ENCODE measurements around the gene SYK.

SYK gene

GRCh38 chr9:90921104-90921503, 119.5 kb downstream of the SYK start:
- no peaks in the 10 kb centered on the region for H3K36me3 ChIP-seq (ENCODE audit: control insufficient read depth, insufficient read depth, low read length)
- no peak overlapping the region for H3K4me3 ChIP-seq (ENCODE audit: insufficient read depth, low read depth, low read length, poor library complexity, severe bottlenecking)
- DNase-seq: no peak
- no peaks in the 10 kb centered on the region for H3K27me3 ChIP-seq (replicated peaks; ENCODE audit: control insufficient read depth, insufficient read depth, low read length, poor library complexity, severe bottlenecking)
- H3K4me1 ChIP-seq (ENCODE audit: control insufficient read depth, insufficient read depth, low read length, poor library complexity, severe bottlenecking): no peaks in the 10 kb centered on the region
- no peak overlapping the region for H3K27ac ChIP-seq (ENCODE audit: insufficient read depth, low read length, poor library complexity, severe bottlenecking)
- no peaks in the 10 kb centered on the region for H3K9me3 ChIP-seq (ENCODE audit: control insufficient read depth, low read length)

- DNase-seq: no peak
- Histone ChIP-seq H3K4me1 (ENCODE audit: control insufficient read depth, insufficient read depth, low read length, poor library complexity, severe bottlenecking) (no peaks in the 10 kb centered on the region), H3K27ac (ENCODE audit: insufficient read depth, low read length, poor library complexity, severe bottlenecking) (no peak overlapping the region), H3K27me3 (replicated peaks; ENCODE audit: control insufficient read depth, insufficient read depth, low read length, poor library complexity, severe bottlenecking) (peaks cover 4% of the 10 kb centered on the region), H3K9me3 (ENCODE audit: control insufficient read depth, low read length) (no peaks in the 10 kb centered on the region), H3K4me3 (ENCODE audit: insufficient read depth, low read depth, low read length, poor library complexity, severe bottlenecking) (no peak overlapping the region), H3K36me3 (ENCODE audit: control insufficient read depth, insufficient read depth, low read length) (no peaks in the 10 kb centered on the region)
Observed at GRCh38 chr9:90921969-90922368, 120.3 kb downstream of the SYK start.

DNA sequence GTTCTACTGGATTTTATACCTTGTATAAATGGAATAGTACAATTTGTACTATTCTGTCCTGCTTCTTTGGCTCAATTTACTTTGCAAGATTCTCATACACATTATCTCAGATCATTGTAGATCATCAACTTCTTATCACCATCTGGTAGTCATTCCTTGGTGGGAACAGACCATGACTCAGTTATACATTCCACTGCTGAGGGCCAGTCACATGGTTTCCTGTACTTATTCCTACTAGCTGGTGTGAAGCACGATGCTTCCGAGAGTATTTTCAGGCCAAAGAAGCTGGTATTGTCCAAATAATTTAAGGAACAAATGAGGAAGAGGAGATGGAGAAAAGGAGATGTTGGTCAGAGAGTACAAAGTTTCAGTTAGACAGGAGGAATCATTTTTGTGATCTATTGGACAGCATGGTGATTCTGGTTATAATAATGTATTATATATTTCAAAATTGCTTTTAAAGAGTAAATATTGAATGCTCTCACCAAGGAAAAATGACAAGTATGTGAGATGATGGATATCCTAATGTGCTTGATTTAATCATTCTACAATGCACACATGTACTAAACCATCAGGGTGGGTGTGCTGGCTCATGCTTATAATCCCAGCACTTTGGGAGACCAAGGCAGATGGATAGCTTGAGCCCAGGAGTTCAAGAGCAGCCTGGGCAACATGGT, 124.1 kb downstream of the SYK start:
- Histone ChIP-seq H3K36me3 (ENCODE audit: control insufficient read depth, insufficient read depth, low read length) (no peaks in the 10 kb centered on the region), H3K27ac (ENCODE audit: insufficient read depth, low read length, poor library complexity, severe bottlenecking) (no peak overlapping the region), H3K4me1 (ENCODE audit: control insufficient read depth, insufficient read depth, low read length, poor library complexity, severe bottlenecking) (no peaks in the 10 kb centered on the region), H3K4me3 (ENCODE audit: insufficient read depth, low read depth, low read length, poor library complexity, severe bottlenecking) (no peak overlapping the region), H3K9me3 (ENCODE audit: control insufficient read depth, low read length) (no peaks in the 10 kb centered on the region), H3K27me3 (replicated peaks; ENCODE audit: control insufficient read depth, insufficient read depth, low read length, poor library complexity, severe bottlenecking) (peaks cover 4% of the 10 kb centered on the region)
- DNase-seq: no peak

- DNase-seq: no peak
- no peaks in the 10 kb centered on the region for H3K4me1 ChIP-seq (ENCODE audit: control insufficient read depth, insufficient read depth, low read length, poor library complexity, severe bottlenecking)
- no peak overlapping the region for H3K4me3 ChIP-seq (ENCODE audit: insufficient read depth, low read depth, low read length, poor library complexity, severe bottlenecking)
- H3K27ac ChIP-seq (ENCODE audit: insufficient read depth, low read length, poor library complexity, severe bottlenecking): no peak overlapping the region
- no peaks in the 10 kb centered on the region for H3K36me3 ChIP-seq (ENCODE audit: control insufficient read depth, insufficient read depth, low read length)
- peaks cover 4% of the 10 kb centered on the region for H3K27me3 ChIP-seq (replicated peaks; ENCODE audit: control insufficient read depth, insufficient read depth, low read length, poor library complexity, severe bottlenecking)
- no peaks in the 10 kb centered on the region for H3K9me3 ChIP-seq (ENCODE audit: control insufficient read depth, low read length)
Observed at GRCh38 chr9:90926936-90927335, 125.3 kb downstream of the SYK start.

DNA sequence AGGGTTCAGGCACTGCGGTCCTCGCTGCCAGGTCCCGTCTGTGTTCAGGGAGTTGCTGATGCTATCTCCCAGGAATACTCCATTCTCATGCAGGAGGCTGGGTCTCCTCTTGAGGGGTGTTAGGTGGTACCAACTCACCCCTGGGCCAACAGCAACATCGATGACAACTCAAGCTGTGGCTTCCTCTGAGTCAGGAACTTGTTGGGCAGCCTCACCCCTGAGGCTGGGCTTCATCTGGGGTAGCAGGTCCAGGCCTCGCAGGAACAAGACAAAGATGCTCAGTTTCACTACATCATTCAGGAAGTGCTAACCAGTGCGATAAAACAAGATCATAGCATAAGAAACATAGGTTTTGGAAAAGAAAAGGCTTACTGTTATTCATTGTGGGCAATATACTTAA, 125.9 kb downstream of the SYK start:
- Histone ChIP-seq H3K4me3 (ENCODE audit: insufficient read depth, low read depth, low read length, poor library complexity, severe bottlenecking) (no peak overlapping the region), H3K4me1 (ENCODE audit: control insufficient read depth, insufficient read depth, low read length, poor library complexity, severe bottlenecking) (no peaks in the 10 kb centered on the region), H3K27me3 (replicated peaks; ENCODE audit: control insufficient read depth, insufficient read depth, low read length, poor library complexity, severe bottlenecking) (peaks cover 4% of the 10 kb centered on the region), H3K27ac (ENCODE audit: insufficient read depth, low read length, poor library complexity, severe bottlenecking) (no peak overlapping the region), H3K9me3 (ENCODE audit: control insufficient read depth, low read length) (no peaks in the 10 kb centered on the region), H3K36me3 (ENCODE audit: control insufficient read depth, insufficient read depth, low read length) (no peaks in the 10 kb centered on the region)
- no peak for DNase-seq

DNA sequence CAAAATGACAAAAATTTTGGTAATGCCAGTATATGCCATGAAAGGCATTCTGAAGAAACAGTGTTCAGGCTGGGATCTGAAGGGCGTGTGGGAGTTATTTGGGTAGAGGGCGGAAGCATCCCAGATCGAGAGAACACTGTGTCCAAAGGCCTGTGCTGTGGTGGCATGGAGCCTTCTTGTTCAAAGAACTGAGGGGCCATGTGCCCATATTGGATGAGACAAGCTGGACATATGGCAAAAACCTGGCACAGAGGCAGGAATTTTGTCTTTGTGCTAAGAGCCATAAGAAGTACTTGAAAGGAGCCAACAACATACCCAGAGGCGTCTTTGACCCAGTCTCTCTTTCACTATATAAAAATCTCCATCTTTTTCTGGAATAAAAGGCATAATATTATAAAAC, 128.0 kb downstream of the SYK start:
- Histone ChIP-seq H3K9me3 (ENCODE audit: control insufficient read depth, low read length) (no peaks in the 10 kb centered on the region), H3K4me3 (ENCODE audit: insufficient read depth, low read depth, low read length, poor library complexity, severe bottlenecking) (no peak overlapping the region)

DNA sequence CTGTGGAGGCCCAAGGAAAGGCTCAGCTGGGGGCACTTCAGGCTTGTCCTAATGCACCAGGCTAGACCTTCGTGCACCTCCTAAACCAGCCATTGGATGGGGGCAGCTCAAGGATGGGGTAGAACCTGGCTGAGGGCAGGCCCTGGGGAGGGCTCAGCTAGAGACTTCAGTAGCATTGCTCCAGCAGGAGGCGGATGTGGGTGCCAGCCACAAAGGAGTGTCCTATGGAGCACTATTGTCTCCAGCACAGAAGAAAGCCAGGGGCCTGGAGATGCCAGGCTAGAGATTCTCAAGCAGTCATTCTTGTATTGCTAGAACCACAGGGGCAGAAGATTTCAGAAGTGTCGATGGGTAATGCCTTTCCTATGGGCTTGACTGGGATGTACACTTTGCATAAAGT, 131.8 kb downstream of the SYK start:
- no peaks in the 10 kb centered on the region for H3K36me3 ChIP-seq (ENCODE audit: control insufficient read depth, insufficient read depth, low read length)
- H3K27me3 ChIP-seq (replicated peaks; ENCODE audit: control insufficient read depth, insufficient read depth, low read length, poor library complexity, severe bottlenecking): no peaks in the 10 kb centered on the region
- H3K9me3 ChIP-seq (ENCODE audit: control insufficient read depth, low read length): no peaks in the 10 kb centered on the region
- H3K4me3 ChIP-seq (ENCODE audit: insufficient read depth, low read depth, low read length, poor library complexity, severe bottlenecking): no peak overlapping the region
- H3K27ac ChIP-seq (ENCODE audit: insufficient read depth, low read length, poor library complexity, severe bottlenecking): no peak overlapping the region
- DNase-seq: no peak
- H3K4me1 ChIP-seq (ENCODE audit: control insufficient read depth, insufficient read depth, low read length, poor library complexity, severe bottlenecking): no peaks in the 10 kb centered on the region

More for the DNA sequence above, 128.0 kb downstream of the SYK start:
- no peaks in the 10 kb centered on the region for H3K36me3 ChIP-seq (ENCODE audit: control insufficient read depth, insufficient read depth, low read length)
- no peaks in the 10 kb centered on the region for H3K4me1 ChIP-seq (ENCODE audit: control insufficient read depth, insufficient read depth, low read length, poor library complexity, severe bottlenecking)
- no peak overlapping the region for H3K27ac ChIP-seq (ENCODE audit: insufficient read depth, low read length, poor library complexity, severe bottlenecking)
- H3K27me3 ChIP-seq (replicated peaks; ENCODE audit: control insufficient read depth, insufficient read depth, low read length, poor library complexity, severe bottlenecking): peaks cover 4% of the 10 kb centered on the region
- DNase-seq: no peak

GRCh38 chr9:90939351-90939750, 137.7 kb downstream of the SYK start:
- DNase-seq: no peak
- Histone ChIP-seq H3K4me3 (ENCODE audit: insufficient read depth, low read depth, low read length, poor library complexity, severe bottlenecking) (no peak overlapping the region), H3K27me3 (replicated peaks; ENCODE audit: control insufficient read depth, insufficient read depth, low read length, poor library complexity, severe bottlenecking) (no peaks in the 10 kb centered on the region), H3K27ac (ENCODE audit: insufficient read depth, low read length, poor library complexity, severe bottlenecking) (no peak overlapping the region), H3K4me1 (ENCODE audit: control insufficient read depth, insufficient read depth, low read length, poor library complexity, severe bottlenecking) (no peaks in the 10 kb centered on the region), H3K36me3 (ENCODE audit: control insufficient read depth, insufficient read depth, low read length) (no peaks in the 10 kb centered on the region), H3K9me3 (ENCODE audit: control insufficient read depth, low read length) (no peaks in the 10 kb centered on the region)

DNA sequence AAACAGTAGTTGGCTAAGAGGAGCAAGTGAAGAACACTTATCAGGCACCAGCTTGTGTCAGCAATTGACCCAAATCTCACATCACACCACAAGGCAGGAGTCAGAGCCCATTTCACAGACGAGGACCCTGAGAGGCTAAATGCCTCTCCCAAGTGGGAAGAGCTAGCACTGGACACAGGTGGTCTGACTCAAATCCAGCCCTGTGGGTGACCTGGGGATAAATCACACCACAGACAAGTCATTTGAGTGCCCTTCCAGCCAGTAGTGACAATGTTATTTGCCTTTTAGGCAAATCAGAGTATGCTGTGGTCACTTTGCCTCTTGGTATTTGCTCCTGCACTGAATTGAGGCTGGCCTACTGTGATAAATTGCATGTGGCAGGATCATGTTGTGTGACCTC, 138.7 kb downstream of the SYK start:
- H3K27ac ChIP-seq (ENCODE audit: insufficient read depth, low read length, poor library complexity, severe bottlenecking): no peak overlapping the region
- H3K36me3 ChIP-seq (ENCODE audit: control insufficient read depth, insufficient read depth, low read length): no peaks in the 10 kb centered on the region
- no peaks in the 10 kb centered on the region for H3K9me3 ChIP-seq (ENCODE audit: control insufficient read depth, low read length)
- no peaks in the 10 kb centered on the region for H3K4me1 ChIP-seq (ENCODE audit: control insufficient read depth, insufficient read depth, low read length, poor library complexity, severe bottlenecking)
- no peak for DNase-seq
- no peak overlapping the region for H3K4me3 ChIP-seq (ENCODE audit: insufficient read depth, low read depth, low read length, poor library complexity, severe bottlenecking)
- H3K27me3 ChIP-seq (replicated peaks; ENCODE audit: control insufficient read depth, insufficient read depth, low read length, poor library complexity, severe bottlenecking): no peaks in the 10 kb centered on the region

DNA sequence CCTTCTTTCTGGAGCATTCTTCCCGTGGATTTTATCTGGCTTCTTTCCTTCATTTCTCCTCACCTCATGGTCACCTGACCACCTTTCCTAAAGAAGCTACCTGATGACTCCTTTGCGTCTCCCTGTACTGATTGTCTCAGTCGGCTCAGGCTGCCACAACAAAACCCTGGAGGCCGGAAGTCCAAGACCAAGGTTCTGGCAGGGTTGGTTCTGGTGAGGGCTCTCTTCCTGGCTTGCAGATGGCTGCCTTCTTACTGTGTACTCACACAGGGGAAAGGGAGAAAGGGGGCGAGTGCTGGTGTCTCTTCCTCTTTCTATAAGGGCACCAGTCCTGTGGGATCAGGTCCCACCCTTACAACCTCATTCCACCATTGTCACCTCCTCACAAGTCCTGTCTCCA, 140.0 kb downstream of the SYK start:
- H3K9me3 ChIP-seq (ENCODE audit: control insufficient read depth, low read length): no peaks in the 10 kb centered on the region
- no peak overlapping the region for H3K4me3 ChIP-seq (ENCODE audit: insufficient read depth, low read depth, low read length, poor library complexity, severe bottlenecking)
- H3K27ac ChIP-seq (ENCODE audit: insufficient read depth, low read length, poor library complexity, severe bottlenecking): no peak overlapping the region
- no peaks in the 10 kb centered on the region for H3K4me1 ChIP-seq (ENCODE audit: control insufficient read depth, insufficient read depth, low read length, poor library complexity, severe bottlenecking)
- no peak for DNase-seq
- peaks cover 3% of the 10 kb centered on the region for H3K27me3 ChIP-seq (replicated peaks; ENCODE audit: control insufficient read depth, insufficient read depth, low read length, poor library complexity, severe bottlenecking)
- H3K36me3 ChIP-seq (ENCODE audit: control insufficient read depth, insufficient read depth, low read length): no peaks in the 10 kb centered on the region

Data from effector memory CD4-positive, alpha-beta T cell (primary cell).